ENCODE data around the gene PHLDA3.
A peak's percentile ranks its signal among the peaks of the same experiment; 100 is the strongest.

Gene PHLDA3

DNA sequence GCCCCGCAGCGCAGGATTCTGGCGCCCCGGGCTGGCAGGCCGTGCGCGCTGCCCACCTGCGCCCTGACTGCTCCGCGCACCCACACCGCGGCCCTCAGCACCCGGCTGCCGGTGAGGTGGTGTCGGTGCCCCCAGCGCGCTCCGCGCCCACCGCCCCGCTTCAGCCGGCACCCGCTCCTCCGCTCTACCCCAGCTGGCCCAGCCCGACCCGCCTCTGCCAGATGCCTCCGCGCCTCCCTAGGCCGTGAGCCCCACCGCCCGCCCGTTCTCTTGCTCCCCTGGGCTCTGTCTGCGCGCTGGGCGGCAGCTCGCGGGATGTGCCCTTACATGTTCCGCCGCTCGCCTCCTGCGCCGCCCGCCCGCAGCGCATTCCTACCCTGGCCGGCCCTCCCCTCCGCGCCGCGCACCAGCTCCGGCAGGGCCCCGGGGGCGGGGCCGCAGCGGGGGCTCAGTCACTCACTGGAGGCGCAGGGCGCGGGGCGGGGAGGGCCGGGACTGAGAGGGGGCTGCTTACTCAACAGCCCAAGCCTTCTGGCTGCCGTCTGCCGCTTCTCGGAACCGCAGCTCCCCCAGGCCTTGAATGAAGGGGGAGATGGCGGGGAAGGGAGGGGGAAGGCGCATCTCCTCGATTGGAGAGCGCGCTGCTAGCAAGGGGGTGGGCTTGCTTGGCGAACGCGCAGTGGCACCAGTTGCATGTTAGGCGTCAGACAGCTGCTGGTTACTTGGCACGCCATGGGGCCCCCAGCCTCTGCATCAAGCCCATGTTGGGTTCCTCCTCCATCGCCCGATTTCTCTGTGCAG lies at the start of gene PHLDA3:
TSS of gene PHLDA3 (minus strand) at position 345 of the 801 bp plus-strand sequence. CDS start 402 bp downstream, outside the sequence.
- TF ChIP-seq, protein P1, sequence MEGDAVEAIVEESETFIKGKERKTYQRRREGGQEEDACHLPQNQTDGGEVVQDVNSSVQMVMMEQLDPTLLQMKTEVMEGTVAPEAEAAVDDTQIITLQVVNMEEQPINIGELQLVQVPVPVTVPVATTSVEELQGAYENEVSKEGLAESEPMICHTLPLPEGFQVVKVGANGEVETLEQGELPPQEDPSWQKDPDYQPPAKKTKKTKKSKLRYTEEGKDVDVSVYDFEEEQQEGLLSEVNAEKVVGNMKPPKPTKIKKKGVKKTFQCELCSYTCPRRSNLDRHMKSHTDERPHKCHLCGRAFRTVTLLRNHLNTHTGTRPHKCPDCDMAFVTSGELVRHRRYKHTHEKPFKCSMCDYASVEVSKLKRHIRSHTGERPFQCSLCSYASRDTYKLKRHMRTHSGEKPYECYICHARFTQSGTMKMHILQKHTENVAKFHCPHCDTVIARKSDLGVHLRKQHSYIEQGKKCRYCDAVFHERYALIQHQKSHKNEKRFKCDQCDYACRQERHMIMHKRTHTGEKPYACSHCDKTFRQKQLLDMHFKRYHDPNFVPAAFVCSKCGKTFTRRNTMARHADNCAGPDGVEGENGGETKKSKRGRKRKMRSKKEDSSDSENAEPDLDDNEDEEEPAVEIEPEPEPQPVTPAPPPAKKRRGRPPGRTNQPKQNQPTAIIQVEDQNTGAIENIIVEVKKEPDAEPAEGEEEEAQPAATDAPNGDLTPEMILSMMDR (IDR thresholded peaks at IDR 0.05; ENCODE audit: low read depth, low read length, missing control alignments), result no peak
- DNase-seq (ENCODE audit: low read depth), result no peak
- peak within 1 kb of the TSS; percentile 82 for H3K4me3 ChIP-seq (ENCODE audit: low read depth, low read length)

DNA sequence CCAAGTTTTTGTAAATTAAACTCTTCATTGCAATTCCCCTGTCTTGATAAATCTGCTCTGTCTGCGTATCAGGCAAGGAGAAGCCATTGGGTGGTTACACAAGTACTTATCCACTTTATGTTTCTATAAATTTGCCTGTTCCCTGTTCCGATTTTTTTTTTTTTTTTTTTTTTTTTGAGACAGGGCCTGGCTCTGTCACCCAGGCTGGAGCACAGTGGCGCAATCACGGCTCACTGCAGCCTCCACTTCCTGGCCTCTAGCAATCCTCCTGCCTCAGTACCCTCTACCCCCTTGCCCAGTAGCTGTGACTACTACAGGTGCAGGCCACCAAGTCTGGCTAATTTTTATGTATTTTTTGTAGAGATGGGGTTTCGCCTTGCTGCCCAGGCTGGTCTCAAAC lies 49.1 kb upstream of the PHLDA3 start:
- no peak for DNase-seq (ENCODE audit: low read depth)
- TF ChIP-seq, protein P1 (IDR thresholded peaks at IDR 0.05; ENCODE audit: low read depth, low read length, missing control alignments), result no peak
- H3K4me3 ChIP-seq (ENCODE audit: low read depth, low read length), result no peak overlapping the region

DNA sequence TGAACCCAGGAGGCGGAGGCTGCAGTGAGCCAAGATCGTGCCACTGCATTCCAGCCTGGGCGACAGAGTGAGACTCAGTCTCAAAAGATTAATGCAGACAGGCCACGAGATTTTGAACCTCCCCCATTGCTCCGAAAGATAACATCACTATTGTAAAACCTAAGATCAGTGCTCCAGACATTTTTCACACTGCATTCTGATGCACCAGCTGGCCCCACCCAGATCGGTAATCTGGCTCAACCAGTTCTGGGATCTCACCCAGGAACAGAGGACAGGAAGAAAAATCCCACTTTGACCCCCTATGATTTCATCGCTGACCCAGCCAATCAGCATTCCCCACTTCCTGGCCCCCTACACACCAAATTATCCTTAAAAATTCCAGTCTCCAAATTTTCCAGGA lies 48.6 kb upstream of the PHLDA3 start:
- TF ChIP-seq, protein P1 (IDR thresholded peaks at IDR 0.05; ENCODE audit: low read depth, low read length, missing control alignments), result no peak
- no peak overlapping the region for H3K4me3 ChIP-seq (ENCODE audit: low read depth, low read length)
- DNase-seq (ENCODE audit: low read depth), result no peak

DNA sequence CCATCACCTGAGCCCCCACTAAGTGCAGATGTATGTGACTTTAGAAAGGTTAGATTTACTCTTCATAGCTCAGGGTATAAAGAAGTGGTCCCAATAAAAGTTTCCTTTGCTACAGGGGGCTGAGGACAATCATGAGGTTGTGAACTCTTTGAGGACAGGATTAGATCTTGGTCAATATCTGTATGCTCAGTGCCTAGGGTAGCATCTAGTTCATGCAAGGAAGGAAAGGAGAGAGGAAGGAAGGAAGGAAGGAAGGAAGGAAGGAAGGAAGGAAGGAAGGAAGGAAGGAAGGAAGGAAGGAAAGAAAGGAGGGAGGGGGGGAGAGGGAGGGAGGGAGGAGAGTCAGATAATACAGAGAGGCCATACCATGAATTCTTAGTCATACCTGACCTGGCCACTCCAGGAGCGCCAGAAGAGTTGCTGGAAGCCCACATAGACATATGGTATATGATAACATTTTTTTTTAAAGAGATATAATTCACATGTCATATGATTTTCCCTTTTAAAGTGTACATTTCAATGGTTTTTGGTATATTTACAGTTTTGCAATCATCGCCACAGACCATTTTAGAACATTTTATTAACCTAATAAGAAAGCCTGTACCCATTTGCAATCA lies 47.6 kb upstream of the PHLDA3 start:
- H3K4me3 ChIP-seq (ENCODE audit: low read depth, low read length), result no peak overlapping the region
- TF ChIP-seq, protein P1 (IDR thresholded peaks at IDR 0.05; ENCODE audit: low read depth, low read length, missing control alignments), result no peak
- DNase-seq (ENCODE audit: low read depth), result no peak

DNA sequence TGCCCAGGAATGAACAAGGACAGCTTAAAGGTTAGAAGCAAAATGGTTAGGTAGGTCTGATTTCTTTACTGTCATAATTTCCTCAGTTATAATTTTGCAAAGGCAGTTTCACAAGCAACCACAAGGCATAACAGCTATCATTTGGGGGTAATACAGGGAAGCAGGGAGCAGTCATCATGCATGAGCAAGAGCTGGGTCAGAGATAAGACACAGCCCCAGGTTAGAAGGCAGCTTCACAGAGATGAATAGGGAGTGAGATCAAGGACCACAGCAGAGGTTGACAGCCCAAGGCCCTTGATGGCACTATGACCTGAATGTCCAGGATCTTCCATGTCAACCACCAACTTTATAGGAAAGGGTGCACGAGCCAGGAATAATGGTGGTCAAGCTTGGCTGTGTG lies 46.9 kb upstream of the PHLDA3 start:
- DNase-seq (ENCODE audit: low read depth), result no peak
- TF ChIP-seq, protein P1 (IDR thresholded peaks at IDR 0.05; ENCODE audit: low read depth, low read length, missing control alignments), result no peak
- H3K4me3 ChIP-seq (ENCODE audit: low read depth, low read length), result no peak overlapping the region

DNA sequence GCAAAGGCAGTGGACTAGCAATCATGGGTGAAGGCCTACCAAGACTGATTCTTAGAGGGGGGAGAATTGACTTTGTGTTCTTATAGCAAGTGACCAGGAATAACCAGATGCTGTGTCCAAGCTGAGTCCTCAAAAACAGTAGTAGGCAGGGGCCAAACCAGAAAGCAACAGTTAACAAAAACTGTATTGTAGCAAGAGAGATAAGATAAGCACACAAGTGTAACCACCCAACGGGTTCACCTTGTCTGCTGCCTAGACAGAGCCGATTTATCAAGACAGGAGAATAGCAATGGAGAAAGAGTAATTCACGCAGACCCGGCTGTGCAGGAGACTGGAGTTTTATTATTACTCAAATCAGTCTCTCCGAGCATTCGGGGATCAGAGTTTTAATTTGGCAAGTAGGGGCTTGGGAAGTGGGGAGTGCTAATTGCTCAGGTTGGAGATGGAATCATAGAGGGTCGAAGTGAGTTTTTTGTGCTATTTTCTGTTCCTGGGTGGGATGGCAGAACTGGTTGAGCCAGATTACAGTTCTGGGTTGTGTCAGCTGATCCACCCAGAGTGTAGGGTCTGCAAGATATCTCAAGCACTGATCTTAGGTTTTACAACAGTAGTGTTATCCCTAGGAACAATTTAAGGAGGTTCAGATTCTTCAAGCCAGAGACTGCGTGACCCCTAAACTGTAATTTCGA lies 46.2 kb upstream of the PHLDA3 start:
- TF ChIP-seq, protein P1 (IDR thresholded peaks at IDR 0.05; ENCODE audit: low read depth, low read length, missing control alignments), result no peak
- DNase-seq (ENCODE audit: low read depth), result no peak
- H3K4me3 ChIP-seq (ENCODE audit: low read depth, low read length), result no peak overlapping the region
